Measurements from ENCODE around the gene OOSP4A.

- TF ChIP-seq POLR2AphosphoS5 (IDR thresholded peaks at IDR 0.05; ENCODE audit: borderline replicate concordance, low read depth, low read length), result no peak
- TF ChIP-seq EZH2 (IDR thresholded peaks at IDR 0.05), result no peak
- no peak for TF ChIP-seq FOXP2 (optimal IDR thresholded peaks at IDR 0.05; ENCODE audit: control extremely low read depth, extremely low read length, insufficient read depth)
Observed at GRCh38 chr11:59962107-59962482, 1.7 kb upstream of the OOSP4A start.

All from SK-N-MC (cell line).